LNCaP clone FGC (cell line): Measurements from ENCODE around the gene CCL13.

Experiments
- DNase-seq: peaks from one replicate; pipeline ENCODE4 v3.0.0-alpha.2; 2011; ENCODE audit warnings: low read depth
- H3K4me3 ChIP-seq: 2 replicates; pipeline ENCODE4 v1.5.1; 2011; ENCODE audit warnings: mild to moderate bottlenecking, low read depth, low read length, control low read depth
- TF ChIP-seq, protein P1 (sequence below): IDR thresholded peaks from 2 replicates; pipeline ENCODE4 v1.5.1; 2012; ENCODE audit warnings: mild to moderate bottlenecking; ENCODE audit not compliant: control insufficient read depth, insufficient read depth; ENCODE audit errors: extremely low read depth

The CCL13 gene

DNA sequence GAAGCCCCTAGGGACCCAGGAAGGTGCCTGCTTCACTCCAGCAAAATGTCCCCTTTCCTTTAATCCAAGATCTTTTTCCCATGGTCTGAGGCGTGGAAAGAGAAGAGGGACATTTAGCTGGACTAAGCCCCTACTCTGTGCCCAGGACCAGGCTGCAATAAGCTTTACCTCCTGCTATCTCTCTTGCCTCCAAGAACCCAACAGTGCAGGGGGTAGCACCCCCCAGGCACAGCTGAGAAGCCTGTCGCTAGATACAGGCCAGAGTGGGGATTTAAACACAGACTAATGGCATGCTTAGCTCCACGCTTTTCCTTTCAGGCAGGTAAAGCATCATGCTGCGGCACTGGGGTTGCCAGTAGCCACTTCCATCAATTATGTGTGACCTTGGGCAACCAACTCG is 31.3 kb downstream of the CCL13 start:
- no peak overlapping the region for H3K4me3 ChIP-seq
- TF ChIP-seq, protein P1, sequence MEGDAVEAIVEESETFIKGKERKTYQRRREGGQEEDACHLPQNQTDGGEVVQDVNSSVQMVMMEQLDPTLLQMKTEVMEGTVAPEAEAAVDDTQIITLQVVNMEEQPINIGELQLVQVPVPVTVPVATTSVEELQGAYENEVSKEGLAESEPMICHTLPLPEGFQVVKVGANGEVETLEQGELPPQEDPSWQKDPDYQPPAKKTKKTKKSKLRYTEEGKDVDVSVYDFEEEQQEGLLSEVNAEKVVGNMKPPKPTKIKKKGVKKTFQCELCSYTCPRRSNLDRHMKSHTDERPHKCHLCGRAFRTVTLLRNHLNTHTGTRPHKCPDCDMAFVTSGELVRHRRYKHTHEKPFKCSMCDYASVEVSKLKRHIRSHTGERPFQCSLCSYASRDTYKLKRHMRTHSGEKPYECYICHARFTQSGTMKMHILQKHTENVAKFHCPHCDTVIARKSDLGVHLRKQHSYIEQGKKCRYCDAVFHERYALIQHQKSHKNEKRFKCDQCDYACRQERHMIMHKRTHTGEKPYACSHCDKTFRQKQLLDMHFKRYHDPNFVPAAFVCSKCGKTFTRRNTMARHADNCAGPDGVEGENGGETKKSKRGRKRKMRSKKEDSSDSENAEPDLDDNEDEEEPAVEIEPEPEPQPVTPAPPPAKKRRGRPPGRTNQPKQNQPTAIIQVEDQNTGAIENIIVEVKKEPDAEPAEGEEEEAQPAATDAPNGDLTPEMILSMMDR: no peak
- DNase-seq: no peak

DNA sequence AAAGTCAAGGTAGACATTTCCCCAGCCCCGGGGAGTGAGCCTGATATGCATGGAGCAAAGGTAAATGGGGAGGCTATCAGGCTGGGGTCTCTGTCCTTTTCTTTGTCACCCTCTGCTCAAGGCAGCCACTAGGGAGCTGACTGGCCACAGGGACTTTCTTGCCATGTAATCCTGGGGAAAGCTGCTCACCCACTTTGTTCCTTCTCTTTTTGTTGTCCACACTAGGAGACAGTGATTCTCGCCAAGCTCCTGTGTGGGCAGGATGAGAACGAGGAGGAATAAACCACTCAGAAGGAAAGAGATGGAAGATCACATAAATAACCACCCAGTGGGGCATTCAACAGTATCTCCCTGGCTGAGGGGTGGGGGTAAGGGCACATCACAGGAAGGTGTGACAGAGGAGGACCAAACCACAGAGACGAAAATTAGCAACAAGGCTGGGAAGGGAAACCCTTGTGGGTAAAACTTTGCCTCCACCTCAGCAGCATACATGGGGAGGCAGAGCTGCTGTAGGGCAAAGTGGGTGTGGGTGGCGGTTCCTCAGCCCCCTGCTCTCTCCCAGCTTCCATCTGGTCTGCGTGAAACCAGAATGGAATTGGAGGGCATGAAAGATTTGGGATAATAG is 33.0 kb downstream of the CCL13 start:
- TF ChIP-seq, protein P1: no peak

DNA sequence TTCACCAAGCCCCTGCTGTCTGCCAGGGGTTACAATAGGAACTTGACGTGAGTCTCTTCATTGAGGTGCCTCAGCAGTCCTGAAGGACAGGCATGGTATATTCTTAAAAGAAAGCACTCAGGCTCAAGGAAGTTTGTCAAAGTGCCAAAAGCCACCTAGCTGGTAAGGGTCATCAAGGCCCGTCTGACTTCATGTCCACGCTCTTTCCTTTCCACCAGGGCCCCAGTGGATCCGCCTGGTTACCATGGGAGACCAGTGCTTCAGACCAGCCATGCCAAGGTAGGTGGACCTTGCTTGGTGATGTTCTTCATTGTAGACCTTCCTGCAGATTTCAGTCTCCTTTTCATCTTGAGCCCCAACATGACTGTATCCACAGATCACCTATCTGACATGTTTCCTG is 34.4 kb downstream of the CCL13 start:
- H3K4me3 ChIP-seq: no peak overlapping the region
- no peak for DNase-seq
- TF ChIP-seq, protein P1: no peak

More for the DNA sequence above, 33.0 kb downstream of the CCL13 start:
- DNase-seq: no peak
- H3K4me3 ChIP-seq: no peak overlapping the region

DNA sequence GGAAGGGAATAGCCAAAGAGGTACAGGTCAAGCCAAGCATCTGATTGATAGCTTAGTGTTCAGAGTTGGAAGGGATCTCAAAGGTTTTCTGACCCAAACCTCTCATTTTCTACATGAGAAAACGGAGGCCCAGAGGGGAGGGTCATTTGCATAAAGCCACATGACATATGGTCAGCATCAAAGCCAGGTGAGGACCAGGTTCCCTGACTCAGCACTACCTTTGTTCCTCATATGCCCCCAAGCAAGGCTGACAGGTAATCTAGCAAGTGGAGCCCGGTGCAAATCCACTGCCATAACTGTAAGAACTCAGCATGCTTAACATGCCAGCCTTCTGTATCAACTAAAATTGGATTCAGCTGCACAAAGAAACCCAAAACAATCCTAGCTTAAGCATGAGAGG is 35.0 kb downstream of the CCL13 start:
- no peak for DNase-seq

DNA sequence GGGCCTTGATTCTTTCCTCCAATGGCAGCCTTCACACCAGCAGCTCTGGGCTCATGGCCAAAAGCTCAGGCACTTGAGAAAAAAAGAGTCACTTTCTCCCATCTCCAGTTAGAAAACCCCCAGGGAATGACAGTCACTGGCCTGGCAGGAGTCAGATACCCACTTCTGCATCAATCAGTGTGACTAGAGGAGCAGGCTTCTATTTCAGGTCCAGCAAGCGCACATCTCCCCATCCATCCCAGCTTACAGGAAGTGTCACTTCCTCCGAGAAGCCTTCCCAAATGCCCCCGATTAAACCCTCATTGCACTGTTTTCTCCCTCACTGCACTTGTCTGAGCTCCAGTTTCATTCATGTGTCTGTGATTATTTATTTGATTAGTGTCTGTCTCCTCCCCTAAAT is 37.1 kb downstream of the CCL13 start:
- TF ChIP-seq, protein P1: no peak
- DNase-seq: no peak
- H3K4me3 ChIP-seq: no peak overlapping the region

More for the DNA sequence above, 35.0 kb downstream of the CCL13 start:
- H3K4me3 ChIP-seq: no peak overlapping the region
- TF ChIP-seq, protein P1: no peak

DNA sequence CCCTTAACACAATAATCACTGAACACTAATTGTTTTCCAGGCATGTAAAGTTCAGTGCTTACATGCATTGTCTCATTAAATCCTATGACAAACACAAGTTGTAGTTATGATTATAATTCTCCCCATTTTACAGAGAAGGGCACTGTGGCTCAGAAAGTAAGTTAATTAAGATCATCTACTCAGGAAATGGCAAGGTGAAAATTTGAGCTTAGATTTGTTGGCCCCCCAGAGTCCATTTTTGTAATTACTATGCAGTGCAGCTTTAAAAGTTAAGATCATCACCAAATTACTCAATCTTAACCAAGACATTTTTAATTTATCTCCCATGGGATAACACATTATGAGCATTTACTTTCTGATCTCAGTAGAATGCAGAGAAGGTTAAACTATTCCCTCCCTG is 41.0 kb downstream of the CCL13 start:
- TF ChIP-seq, protein P1: no peak
- no peak for DNase-seq
- H3K4me3 ChIP-seq: no peak overlapping the region

DNA sequence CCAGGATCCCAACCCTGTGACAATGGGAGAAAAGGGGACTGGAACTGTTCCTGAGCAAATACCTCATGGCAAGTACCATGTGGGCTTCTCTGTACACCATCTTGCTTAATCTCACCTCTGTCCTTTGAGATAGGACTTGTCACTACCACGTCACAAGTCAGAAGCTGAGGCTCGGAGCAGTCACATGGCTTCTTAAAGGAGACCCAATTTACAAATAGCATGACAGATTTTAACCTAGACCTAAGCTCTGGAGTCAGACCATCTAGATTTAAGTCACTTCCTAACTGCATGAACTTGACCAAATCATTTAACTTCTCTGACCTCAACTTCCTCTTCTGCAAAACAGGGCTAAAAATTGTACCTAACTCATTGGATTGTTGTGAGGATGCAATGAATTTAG is 42.7 kb downstream of the CCL13 start:
- DNase-seq: no peak

More for the DNA sequence above, 42.7 kb downstream of the CCL13 start:
- TF ChIP-seq, protein P1: no peak
- H3K4me3 ChIP-seq: no peak overlapping the region
